ENCODE data around the gene SLC7A9.
"Not testable (repeated sequence)": the region's sequence is repeated elsewhere in the genome, so short reads cannot be mapped to it uniquely, and the experiment has no call there.

The SLC7A9 gene

GRCh38 chr19:32864318-32865007, 5.1 kb downstream of the SLC7A9 start:
- DNase-seq (ENCODE audit: low read depth in 2 of 2) = no peak

- DNase-seq (ENCODE audit: low read depth in 2 of 2) = no peak
Observed at GRCh38 chr19:32863841-32864240, 5.7 kb downstream of the SLC7A9 start.

GRCh38 chr19:32863301-32863700, 6.3 kb downstream of the SLC7A9 start:
- no peak for DNase-seq (ENCODE audit: low read depth in 2 of 2)

GRCh38 chr19:32862741-32863140, 6.8 kb downstream of the SLC7A9 start:
- no peak for DNase-seq (ENCODE audit: low read depth in 2 of 2)

- no peak for DNase-seq (ENCODE audit: low read depth in 2 of 2)
Observed at GRCh38 chr19:32862173-32862572, 7.4 kb downstream of the SLC7A9 start.

- DNase-seq (ENCODE audit: low read depth in 2 of 2) = no peak
Observed at GRCh38 chr19:32861596-32861995, 8.0 kb downstream of the SLC7A9 start.

GRCh38 chr19:32859591-32859990, 10.0 kb downstream of the SLC7A9 start:
- no peak for DNase-seq (ENCODE audit: low read depth in 2 of 2)

GRCh38 chr19:32858559-32858958, 11.0 kb downstream of the SLC7A9 start:
- DNase-seq (ENCODE audit: low read depth in 2 of 2) = no peak

- no peak for DNase-seq (ENCODE audit: low read depth in 2 of 2)
Observed at GRCh38 chr19:32858155-32858554, 11.4 kb downstream of the SLC7A9 start.

GRCh38 chr19:32857584-32857983, 12.0 kb downstream of the SLC7A9 start:
- DNase-seq (ENCODE audit: low read depth in 2 of 2) = no peak

GRCh38 chr19:32856818-32857217, 12.7 kb downstream of the SLC7A9 start:
- not testable (repeated sequence) for DNase-seq (ENCODE audit: low read depth in 2 of 2)

GRCh38 chr19:32852216-32852615, 17.4 kb downstream of the SLC7A9 start:
- DNase-seq (ENCODE audit: low read depth in 2 of 2) = no peak

- not testable (repeated sequence) for DNase-seq (ENCODE audit: low read depth in 2 of 2)
Observed at GRCh38 chr19:32848035-32848434, 21.5 kb downstream of the SLC7A9 start.

- no peak for DNase-seq (ENCODE audit: low read depth in 2 of 2)
Observed at GRCh38 chr19:32843716-32844245, 25.8 kb downstream of the SLC7A9 start.

GRCh38 chr19:32842061-32842460, 27.5 kb downstream of the SLC7A9 start:
- no peak for DNase-seq (ENCODE audit: low read depth in 2 of 2)

GRCh38 chr19:32837531-32837930, 32.0 kb downstream of the SLC7A9 start:
- DNase-seq (ENCODE audit: low read depth in 2 of 2) = no peak

- DNase-seq (ENCODE audit: low read depth in 2 of 2) = not testable (repeated sequence)
Observed at GRCh38 chr19:32833388-32833787, 36.2 kb downstream of the SLC7A9 start.

- DNase-seq (ENCODE audit: low read depth in 2 of 2) = not testable (repeated sequence)
Observed at GRCh38 chr19:32832825-32833224, 36.7 kb downstream of the SLC7A9 start.

- not testable (repeated sequence) for DNase-seq (ENCODE audit: low read depth in 2 of 2)
Observed at GRCh38 chr19:32832094-32832493, 37.5 kb downstream of the SLC7A9 start.

GRCh38 chr19:32831611-32832010, 38.0 kb downstream of the SLC7A9 start:
- DNase-seq (ENCODE audit: low read depth in 2 of 2) = no peak

- no peak for DNase-seq (ENCODE audit: low read depth in 2 of 2)
Observed at GRCh38 chr19:32830231-32831014, 39.1 kb downstream of the SLC7A9 start.

- no peak for DNase-seq (ENCODE audit: low read depth in 2 of 2)
Observed at GRCh38 chr19:32829345-32829896, 40.1 kb downstream of the SLC7A9 start.

All from activated CD8-positive, alpha-beta memory T cell treated with anti-CD3 and anti-CD28 coated beads for 4 hours (primary cell).